ENCODE measurements around the gene AIFM1.

Gene AIFM1

DNA sequence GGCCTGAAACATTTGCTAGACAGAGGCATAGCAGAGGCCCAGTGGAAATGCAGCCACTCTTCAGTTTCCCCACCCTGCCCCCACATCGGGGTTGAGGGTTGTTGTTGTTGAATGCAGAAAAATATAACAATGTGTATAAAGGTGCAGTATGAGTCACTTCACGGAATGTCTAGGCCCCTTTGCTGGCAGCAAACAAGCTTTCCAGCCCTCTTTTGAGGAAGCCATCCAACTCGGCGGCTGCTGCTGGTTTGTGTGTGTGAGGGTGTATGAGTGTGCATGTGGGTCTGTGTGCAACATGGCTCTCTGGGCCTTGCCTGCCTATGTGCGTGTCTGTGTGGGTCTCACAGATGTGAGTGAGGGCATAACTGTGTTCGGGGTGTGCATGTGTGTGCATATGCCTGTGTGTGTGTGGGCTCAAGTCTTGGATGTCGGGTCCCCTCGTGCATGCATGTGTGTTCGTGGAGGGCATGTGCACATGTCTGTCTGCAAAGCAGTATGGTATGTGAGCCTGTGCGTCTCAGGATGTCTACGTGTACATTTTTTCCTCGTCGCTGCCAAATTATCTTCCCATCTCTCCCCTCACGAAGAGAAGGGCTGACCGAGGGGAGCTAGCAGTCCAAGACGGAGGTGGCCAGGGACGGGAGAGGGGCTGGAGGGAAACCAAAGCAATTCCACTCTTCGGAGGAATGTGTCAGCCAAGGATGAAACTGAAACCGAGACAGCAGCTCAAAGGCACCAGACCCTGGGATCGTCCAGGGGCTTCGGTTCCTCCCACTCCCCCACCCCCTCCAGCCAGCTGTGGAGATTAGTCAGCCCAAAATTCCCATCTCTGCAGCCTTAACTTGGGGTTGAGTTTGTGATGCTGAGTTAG, 47.0 kb downstream of the AIFM1 start:
- peak; percentile 64 for DNase-seq (ENCODE audit: low read depth)

DNA sequence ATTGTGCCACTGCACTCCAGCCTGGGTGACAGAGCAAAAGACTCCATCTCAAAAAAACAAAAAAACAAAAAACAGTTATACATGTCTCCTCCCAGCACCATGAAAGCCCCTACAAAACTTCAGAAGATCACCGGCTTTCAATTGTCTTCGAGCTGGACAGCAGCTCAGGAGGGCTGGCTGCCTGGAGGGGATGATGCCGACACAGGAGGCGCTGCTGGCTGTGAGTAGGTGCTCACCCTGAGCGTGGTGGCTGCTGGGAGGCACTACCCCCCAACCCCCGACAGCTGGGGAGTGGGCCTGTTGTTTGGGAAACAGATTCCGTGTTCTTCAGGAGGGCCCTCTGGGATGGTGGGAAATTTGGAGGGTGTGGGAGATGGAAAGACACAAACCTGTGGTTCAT, 48.5 kb downstream of the AIFM1 start:
- no peak for DNase-seq (ENCODE audit: low read depth)

DNA sequence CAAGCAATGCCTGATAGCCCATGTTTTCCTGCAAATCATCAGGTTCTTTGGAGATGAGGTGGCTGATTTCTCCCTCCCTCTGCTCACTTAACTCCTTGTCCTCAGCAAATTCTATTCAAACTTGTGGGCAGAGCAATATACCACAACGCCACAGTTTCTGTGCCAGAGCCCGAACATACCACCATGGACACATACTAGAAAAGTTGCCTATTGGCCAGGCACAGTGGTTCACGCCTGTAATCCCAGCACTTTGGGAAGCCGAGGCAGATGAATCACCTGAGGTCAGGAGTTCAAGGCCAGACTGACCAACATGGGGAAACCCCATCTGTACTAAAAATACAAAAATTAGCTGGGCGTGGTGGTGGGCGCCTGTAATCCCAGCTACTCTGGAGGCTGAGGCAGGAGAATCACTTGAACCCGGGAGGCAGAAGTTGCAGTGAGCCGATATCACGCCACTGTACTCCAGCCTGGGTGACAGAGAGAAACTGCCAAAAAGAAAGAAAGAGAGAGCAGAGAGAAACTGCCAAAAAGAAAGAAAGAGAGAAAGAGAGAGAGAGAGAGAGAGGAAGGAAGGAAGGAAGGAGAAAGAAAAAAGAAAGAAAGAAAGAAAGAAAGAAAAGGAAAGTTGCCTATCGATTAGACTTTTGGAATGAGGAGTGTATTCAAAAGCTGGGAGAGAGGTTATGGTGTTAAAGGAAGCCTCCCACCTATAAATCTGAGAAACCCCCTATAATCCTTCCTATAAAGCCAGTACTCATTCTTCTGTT, 50.3 kb downstream of the AIFM1 start:
- peak; percentile 53 for DNase-seq (ENCODE audit: low read depth)

DNA sequence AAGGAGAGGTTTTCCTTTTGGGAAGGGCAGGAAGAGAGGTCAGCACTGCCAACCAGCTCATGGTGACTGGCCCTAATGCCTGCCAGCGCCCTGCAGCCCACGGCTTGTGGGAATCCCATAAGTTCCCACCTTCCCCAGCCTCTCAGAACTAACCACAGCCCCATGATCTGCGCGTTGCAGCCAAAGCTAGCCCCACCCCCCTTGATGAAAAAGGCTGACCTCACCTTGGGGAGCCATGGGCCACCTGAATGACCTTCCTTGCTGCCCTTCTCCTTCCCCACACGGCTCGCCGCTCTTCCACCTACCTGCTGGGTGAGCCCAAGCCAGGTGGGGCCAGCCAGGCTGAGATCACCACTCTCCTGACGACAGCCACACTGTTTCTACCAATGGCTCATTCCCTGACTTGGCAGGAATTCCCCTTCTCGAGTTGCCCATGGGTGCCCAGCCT, 51.5 kb downstream of the AIFM1 start:
- peak; percentile 12 for DNase-seq (ENCODE audit: low read depth)

DNA sequence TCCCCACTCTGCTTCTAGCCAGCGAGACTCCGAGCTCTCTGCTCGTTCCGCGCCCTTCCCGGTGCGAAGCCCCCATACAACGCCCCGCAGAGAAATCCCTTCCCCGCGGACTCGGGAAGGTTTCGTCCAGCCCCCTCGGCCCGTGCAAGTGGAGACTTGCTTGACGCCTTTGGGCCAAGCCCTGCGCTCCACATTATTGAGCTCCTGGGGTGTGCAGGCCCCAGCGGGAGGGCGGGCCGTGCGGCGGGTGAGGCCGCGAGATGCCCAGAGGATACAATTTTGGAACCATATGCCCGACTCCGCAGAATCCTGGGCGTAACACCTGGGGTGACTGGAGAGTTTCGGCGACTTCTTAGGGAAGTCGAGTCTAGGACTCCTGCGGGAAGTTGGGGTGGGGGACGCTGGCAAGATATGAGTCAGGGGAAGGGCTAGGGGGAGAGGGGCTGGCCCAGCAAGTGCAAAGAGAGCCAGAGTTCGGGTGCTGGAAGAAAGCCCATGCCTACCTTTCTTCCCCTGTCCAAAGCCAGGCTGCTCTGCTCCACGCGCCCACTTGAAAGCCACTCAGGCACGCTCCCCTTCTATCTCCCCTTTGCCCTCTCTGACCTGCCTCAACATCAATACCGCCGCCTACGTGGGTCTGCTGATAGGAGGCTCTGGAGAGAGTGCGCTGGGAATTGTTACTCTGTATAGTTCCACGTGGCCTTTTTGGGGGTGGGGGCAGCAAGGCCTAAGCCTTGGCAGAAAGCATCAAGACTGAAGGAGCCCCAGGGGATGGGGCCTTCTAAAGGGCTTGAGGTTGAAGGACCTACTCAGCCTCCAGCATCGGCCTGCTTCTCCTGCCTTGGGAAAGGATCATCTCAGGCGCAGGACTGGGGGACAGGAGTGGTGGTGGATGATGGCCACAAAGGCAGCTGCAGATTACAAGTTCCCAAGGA, 54.2 kb downstream of the AIFM1 start:
- peak; percentile 36 for DNase-seq (ENCODE audit: low read depth)

DNA sequence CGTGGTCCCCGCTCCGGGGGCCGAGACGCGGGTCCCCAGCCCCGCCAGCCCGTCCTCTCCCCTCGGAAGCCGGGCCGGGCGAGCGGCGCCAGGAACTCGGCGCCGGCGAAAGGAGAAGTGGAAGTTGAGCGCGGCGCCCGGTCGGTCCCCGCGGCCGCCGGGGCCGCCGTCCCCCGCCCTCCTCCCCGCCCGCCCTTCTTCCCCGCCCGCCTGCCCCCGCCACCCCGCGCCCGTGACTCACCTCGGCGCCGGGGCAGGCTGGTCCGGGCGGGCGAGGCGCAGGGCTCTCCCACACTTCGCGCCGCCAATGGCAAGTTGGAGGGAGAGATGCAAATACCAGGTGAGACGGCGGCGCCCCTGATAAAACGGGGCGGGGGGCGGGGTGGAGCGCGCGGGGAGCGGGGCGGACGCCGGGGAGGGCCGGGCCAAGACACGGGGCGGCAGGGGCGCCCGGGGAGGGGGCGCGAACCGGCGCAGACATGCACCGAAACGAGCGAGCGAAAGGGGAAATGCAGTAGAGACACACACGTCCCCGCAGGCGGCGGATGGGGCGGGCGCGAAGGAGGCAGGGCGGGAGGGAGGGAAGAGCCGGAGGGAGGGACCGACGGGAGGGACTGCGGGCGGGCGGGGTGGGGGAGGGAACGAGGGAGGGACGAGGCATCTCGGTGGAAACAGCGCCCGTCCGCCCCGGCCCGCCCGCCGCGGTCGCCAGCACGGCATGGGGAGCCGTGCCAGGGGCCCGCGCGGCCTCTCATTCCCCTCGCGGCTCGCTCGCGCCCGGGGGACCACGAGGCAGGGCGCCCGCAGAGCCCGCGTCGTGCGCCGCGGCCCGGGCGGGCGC, 55.0 kb downstream of the AIFM1 start, which contains the start of gene ELF4:
TSS of gene ELF4 (minus strand) at position 119 of the 841 bp plus-strand sequence. CDS start 29,167 bp downstream, outside the sequence.
- DNase-seq (ENCODE audit: low read depth), result peak; percentile 72

DNA sequence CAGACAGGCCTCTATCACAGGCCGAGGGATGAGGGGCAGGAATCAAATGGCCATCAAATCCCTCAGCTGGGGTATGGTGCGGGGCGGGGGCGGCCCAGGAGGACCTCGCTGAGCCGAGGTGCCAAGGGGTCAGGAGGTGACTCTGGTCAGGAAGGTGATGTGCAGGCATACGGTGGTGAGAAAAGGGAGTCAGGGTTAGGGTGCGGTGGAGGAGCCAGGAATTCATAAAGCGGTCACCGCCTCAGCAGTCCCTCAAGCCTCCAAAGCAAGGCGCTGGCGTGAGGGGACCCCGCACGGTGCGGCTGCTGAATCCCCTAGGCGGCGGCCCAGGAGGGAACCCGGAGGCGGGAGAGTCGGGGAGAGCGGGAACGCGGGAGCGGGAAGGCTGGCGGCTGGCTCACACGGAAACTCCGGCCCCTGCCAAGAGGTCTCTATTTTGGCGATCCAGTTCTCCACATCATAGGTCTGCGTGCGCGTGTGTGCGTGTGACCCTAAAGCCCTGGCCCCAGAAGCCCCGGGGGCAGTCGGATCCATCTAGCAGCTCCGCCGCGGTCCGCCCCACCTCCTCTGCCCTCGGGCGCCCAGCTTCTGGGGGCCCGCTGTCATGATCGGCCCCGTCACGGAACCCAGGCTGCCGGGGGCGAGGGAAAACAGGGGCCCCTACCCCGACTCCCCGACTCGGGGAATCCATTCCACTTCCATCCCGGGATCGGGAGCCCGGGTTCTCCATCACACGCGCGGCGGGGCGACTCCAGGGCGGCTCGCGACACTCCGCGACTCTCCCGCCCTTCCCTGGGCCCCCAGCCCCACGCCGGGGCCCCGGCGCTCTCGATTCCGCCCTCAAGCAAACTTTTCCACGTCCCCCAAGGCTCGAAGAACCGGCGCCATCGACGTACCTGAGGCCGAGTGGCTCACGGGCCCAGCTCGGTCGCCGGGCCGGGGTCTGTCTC, 55.9 kb downstream of the AIFM1 start:
- peak; percentile 57 for DNase-seq (ENCODE audit: low read depth)

DNA sequence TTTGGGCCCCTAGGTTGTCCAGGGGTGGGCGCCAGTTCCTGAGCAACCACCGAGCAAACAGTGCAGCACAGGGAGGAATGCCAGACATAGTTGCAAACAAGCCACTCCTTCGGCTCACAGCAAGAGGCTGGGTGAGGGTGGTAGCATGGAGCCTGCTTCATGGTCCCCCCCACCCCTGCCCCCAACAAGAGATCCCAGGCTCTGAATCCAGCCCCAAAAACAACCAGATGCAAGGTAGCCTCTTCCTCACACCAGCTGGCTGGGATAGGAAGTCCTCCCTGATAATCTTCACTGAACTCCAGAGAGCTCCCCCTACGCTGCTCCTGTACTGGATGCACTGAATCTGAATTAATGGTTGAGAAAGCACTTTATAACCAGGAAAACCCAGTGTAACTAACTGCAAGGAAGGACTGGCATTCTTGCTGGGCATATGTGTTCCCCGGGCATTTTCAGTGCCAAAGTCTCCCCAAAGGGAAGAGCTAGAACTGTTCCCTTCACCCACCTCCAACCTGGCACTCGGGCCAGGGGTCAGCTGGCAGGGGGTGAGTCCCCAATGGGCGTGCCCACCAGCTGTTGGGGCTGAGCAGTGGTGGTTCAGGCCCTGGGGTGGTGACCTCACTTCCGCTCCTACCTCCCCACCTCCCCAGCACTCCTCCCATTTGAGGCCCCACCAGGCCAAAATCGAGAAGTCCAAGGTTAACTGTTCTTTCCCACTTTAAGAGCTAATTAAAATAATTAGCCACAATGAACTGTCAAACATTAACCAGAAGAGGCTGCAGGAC, 56.8 kb downstream of the AIFM1 start:
- peak; percentile 53 for DNase-seq (ENCODE audit: low read depth)

DNA sequence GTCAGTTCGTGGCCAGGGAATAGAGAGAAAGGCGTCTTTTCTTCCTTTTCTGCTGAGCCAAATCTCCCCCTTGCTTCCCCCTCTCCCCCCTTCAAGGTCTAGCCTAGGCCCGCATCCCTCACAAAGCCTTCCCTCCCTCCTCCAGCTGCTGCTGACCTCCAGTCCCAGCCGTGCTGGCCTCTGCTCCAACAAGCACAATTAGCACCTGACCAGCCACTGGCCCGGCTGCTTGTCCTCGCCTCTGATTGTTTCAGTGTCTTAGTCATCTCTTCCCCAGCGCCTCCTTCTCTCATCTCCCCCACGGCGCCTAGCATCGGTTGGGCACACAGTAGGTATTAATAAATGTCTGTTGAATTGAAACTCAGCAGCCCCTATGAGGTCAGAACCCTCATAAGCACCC, 59.6 kb downstream of the AIFM1 start:
- DNase-seq (ENCODE audit: low read depth), result no peak

DNA sequence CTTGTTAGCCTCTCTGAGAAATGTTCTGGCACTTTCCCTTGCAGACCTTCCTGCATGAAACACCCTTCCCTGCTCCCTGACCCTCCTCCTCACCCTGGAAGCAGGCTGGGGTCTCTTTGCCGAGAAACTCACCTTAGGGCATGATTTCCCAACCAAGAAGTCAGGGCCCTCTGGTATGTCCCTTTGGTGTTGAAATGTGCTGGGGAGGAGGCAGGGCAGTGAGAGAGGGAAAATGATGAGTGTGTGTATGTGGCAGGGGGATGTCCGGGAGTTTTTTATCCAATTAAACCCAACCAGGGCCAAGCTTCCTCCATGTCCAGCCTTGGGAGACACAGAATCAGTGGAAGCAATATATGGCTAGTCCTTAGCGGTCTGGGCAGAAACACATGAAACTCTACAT, 60.4 kb downstream of the AIFM1 start:
- no peak for DNase-seq (ENCODE audit: low read depth)

DNA sequence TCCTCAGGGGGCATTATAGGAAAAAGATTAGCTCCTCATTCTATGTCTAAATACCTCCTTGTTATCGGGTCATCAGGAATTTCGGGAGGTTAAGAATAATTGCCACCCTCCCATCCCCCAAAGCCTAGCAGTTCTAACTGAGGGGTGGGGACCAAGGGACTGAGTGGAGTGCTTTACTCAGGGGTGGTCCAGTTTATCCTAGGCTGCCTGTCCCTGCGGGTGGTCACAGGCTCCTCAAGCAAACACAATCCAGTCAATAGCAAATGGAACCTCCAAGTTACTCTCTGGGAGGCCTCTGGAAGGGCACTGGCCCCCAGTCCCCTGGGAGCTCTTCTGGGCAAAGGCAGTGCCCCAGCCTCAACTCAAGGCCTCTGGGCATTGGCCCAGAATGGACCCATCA, 62.0 kb downstream of the AIFM1 start:
- no peak for DNase-seq (ENCODE audit: low read depth)

DNA sequence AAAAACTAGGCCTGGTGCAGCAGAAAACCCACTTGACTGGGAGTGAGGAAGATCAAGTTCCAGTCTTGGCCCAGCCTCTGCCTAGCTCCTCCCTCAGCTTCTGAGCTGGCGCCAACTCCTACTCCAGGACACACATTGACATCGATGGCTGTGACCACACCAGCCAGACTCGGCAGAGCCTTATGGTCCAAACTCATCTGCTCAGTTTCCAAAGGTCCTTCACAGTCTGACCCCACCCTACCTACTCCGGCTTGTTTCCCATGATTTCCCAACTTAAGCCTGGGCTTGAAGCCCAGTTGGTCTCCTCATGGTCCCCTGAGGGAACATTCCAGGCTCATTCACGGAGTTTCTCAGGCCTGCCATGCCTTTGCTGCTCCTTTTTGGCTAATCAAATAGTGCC, 65.5 kb downstream of the AIFM1 start:
- DNase-seq (ENCODE audit: low read depth), result peak; percentile 68

DNA sequence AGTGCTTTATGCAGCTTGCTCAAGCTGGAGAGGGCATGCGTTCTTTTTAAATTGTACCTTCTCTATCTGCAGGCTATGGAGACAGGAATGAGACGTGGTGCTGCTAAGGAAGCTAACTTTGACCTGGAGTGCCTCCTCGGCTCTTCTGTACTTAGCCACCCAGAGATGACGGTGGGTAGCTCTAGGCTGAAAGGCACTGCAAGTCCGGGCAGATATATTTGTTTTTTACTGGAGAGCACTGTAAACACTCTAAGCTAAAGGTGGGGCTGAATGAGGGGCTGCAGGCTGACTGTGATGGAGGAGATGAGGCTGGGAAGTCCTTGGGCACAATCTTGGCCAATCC, 67.5 kb downstream of the AIFM1 start:
- DNase-seq (ENCODE audit: low read depth), result no peak

DNA sequence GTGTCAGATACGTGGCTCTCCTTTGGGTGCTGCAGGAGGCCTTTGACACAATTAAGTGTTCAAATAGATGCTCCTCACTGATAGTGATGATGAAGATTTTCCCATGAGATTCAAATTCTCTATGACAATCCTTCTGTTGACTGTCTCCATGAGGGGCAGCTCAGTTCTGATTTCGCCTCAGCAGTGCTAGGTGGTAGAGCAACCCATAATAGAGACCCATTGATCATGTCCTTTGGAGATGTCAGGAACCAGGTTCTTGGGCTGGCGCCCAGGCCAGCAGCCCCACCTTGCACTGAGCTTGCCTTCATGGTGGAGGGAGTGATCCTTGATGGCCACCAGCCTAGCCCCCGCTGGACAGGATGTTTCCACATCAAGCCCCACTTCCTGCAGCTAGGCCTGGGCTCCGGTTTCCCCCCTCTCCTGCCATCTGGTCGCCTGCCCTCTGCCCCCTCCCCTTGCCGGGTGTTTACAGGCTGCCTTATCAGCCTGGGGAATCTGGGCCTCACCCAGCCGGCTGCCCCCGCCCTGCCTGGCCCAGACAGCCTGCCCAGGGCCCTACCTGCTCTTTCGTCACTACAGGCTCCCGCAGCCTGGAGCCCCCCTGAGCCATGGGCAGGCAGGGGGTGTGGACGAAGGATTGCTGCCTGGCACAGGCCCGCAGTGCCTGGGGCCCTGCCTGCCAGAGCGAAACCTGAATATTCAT, 68.0 kb downstream of the AIFM1 start:
- no peak for DNase-seq (ENCODE audit: low read depth)

DNA sequence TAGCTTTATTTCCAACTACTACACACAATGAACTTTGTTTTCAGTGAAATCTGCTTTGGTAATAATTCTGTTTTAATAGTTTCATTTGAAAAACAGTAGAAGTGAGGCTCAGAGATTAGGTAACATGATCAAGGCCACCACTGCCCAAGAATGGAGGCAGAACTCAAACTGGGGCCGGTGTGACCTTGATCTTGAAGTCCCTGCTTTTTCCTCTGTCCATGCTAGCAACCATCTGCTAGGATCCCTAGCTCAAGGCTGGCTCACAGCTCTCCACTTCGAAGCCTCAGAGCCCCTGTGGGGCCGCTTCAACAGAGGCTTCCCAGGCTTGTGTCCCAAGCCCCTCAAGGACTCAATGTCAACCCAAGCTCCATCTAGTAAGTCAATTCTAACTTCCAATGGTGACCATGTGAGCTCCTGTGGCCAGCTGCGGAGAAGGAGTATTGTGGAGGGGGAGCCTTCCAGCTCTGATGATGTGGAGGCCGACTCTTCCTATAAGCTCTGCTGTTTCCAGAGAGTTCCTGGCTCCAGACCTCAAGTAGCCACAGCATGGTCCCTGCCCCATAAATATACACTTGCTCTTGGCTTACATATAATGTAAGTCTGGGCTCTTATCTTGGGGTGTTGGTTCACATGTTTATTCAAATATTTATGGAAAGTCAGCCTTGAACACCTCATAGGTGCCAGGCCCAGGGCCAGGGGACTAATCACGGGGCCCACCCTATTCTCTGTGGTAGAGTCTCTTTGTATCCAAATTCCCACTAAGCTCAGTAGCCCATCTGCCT, 70.2 kb downstream of the AIFM1 start:
- no peak for DNase-seq (ENCODE audit: low read depth)

DNA sequence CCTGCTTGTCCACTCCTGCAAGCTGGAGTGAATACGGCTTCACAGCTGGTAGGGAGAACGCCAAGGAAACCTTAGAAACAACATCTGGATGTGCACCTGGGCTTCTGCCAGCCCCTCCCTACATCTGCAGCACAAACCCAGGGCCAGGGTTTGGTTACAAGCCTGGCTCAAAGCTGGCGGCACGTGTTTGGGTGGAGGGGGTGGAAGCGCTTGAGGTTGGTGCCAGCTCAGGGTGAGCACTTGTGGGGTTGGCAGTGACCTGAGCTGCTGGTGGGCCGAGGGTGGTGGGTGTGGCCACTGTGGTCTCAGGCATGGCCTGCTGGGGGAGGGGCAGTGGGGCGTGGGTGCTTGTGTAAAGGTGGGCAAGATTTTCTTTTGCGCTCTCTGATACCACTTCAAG, 70.9 kb downstream of the AIFM1 start:
- DNase-seq (ENCODE audit: low read depth), result no peak

DNA sequence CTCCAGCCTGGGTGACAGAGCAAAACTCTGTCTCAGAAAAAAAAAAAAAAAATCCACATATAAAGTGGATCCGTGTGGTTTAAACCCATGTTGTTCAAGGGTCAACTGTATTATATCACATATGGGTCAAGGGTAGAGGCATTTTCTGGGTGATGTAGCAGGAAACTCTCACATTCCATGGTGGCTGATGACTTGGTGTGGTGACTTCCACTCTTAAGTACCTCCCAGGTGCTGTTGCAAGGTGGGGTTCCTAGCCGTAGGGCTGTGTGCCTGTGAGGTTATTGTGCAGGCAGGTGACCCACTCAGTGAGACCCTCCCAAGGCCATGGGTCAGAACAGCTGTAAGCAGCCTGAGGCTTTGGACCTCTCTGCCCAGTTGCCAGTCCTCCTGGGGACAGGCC, 72.4 kb downstream of the AIFM1 start:
- no peak for DNase-seq (ENCODE audit: low read depth)
